Immature natural killer cell (primary cell): ENCODE measurements around the gene PDC. TPM values are rescaled to one million over a fixed set of nuclear protein-coding genes. Genes with fewer than 3 reads are reported as not detected.
"Not testable (repeated sequence)": the region's sequence is repeated elsewhere in the genome, so short reads cannot be mapped to it uniquely, and the experiment has no call there.

Experiments
- DNase-seq, 3 donors: peaks; one replicate each; pipeline ENCODE4 v3.0.0; 2022; ENCODE audit warnings: mixed read lengths in 1 of 3
- H3K27ac Mint-ChIP-seq, 6 donors: one replicate each; pipeline ENCODE4 v1.8.0; 2020; ENCODE audit warnings: mixed read lengths in 6 of 6, mild to moderate bottlenecking in 5 of 6, inconsistent platforms in 4 of 6, moderate library complexity in 3 of 6
- H3K27me3 Mint-ChIP-seq, 3 donors: one replicate each; pipeline ENCODE4 v1.8.0; 2020 to 2021; ENCODE audit warnings: low read depth in 3 of 3, mild to moderate bottlenecking in 3 of 3, mixed read lengths in 3 of 3, moderate library complexity in 3 of 3, inconsistent platforms in 1 of 3
- H3K36me3 Mint-ChIP-seq, 3 donors: one replicate each; pipeline ENCODE4 v1.8.0; 2020; ENCODE audit warnings: mixed read lengths in 3 of 3, inconsistent platforms in 2 of 3, mild to moderate bottlenecking in 2 of 3
- H3K4me1 Mint-ChIP-seq, 2 donors: one replicate each; pipeline ENCODE4 v1.8.0; 2020; ENCODE audit warnings: inconsistent platforms in 2 of 2, mild to moderate bottlenecking in 2 of 2, mixed read lengths in 2 of 2, moderate library complexity in 1 of 2
- H3K4me3 Mint-ChIP-seq, 5 donors: one replicate each; pipeline ENCODE4 v1.8.0; 2020; ENCODE audit warnings: mild to moderate bottlenecking in 5 of 5, mixed read lengths in 5 of 5, inconsistent platforms in 3 of 5, moderate library complexity in 3 of 5
- H3K9me3 Mint-ChIP-seq, 6 donors: one replicate each; pipeline ENCODE4 v1.8.0; 2020; ENCODE audit warnings: mild to moderate bottlenecking in 6 of 6, mixed read lengths in 6 of 6, inconsistent platforms in 4 of 6, moderate library complexity in 3 of 6
- polyA plus RNA-seq, 3 donors: library from polyadenylated mRNA; unstranded; fragments of 300-500 nt; fragmentation: Illumina TruSeq; gene quantifications; one replicate each; pipeline ENCODE4 v1.2.3, GENCODE V29; 2021

PDC gene
- polyA plus RNA-seq, 3 donors from 2014 or later: not detected

DNA sequence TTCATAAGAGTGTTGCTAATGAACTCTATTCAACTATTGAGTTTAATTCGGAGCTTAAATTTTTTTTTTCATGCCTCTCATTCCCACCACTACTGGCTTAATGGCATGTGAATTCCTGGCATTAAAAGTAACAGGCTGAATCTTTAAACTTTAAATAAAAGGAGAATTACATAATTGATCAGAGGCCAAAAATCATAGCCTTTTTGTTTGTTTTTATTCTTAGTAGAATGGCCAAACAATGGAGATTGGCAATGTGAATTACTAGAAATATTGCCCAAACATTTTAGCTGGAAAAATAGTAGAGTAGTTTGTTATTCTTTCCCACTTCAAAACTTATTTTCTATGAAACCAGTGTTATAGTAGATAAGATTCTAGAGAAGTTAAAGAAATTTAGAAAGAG, 25.1 kb upstream of the PDC start:
- H3K27ac Mint-ChIP-seq: no peak overlapping the region
- H3K4me1 Mint-ChIP-seq: no peaks in the 10 kb centered on the region
- no peak for DNase-seq
- no peak overlapping the region for H3K4me3 Mint-ChIP-seq
- no peaks in the 10 kb centered on the region for H3K9me3 Mint-ChIP-seq
- no peaks in the 10 kb centered on the region for H3K36me3 Mint-ChIP-seq
- no peaks in the 10 kb centered on the region for H3K27me3 Mint-ChIP-seq

GRCh38 chr1:186483561-186483960, 22.6 kb upstream of the PDC start:
- Mint-ChIP-seq H3K27ac (no peak overlapping the region), H3K9me3 (no peaks in the 10 kb centered on the region), H3K4me3 (no peak overlapping the region), H3K36me3 (no peaks in the 10 kb centered on the region), H3K4me1 (no peaks in the 10 kb centered on the region), H3K27me3 (no peaks in the 10 kb centered on the region)
- no peak for DNase-seq

GRCh38 chr1:186482661-186483255, 21.8 kb upstream of the PDC start:
- no peak overlapping the region for H3K27ac Mint-ChIP-seq
- H3K36me3 Mint-ChIP-seq: no peaks in the 10 kb centered on the region
- H3K27me3 Mint-ChIP-seq: no peaks in the 10 kb centered on the region
- H3K9me3 Mint-ChIP-seq: no peaks in the 10 kb centered on the region
- peak; percentile 3 to 22 (median 11) for DNase-seq
- no peak overlapping the region for H3K4me3 Mint-ChIP-seq
- H3K4me1 Mint-ChIP-seq: no peaks in the 10 kb centered on the region

DNA sequence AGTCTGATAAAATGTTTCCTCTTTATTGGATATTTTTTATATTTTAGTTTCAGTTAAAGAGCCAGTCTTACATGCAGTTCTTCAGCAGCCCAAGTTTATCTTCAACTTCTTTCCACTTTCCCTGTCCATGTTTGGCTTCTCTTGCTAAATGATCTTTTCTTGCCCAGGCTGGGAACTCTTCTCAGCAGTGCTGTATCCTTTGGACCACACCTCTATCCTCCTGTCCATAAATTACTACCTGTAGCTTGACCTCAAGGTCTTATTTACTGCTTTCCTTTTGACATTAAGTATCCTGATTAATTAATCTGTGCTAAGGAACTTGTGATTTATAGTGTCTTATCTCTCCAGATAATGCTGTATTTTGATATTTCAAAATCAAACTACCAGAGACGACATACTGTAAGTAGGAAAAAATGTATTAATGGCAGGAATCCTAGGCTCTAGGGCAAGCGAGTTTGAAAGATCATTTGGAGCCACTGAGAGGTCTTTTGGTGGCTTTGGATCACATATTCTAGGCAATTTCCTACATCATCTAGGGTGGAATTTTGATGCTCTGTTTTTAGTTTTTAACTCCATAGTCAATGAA, 20.5 kb upstream of the PDC start:
- H3K27ac Mint-ChIP-seq: no peak overlapping the region
- no peaks in the 10 kb centered on the region for H3K36me3 Mint-ChIP-seq
- no peak for DNase-seq
- no peaks in the 10 kb centered on the region for H3K9me3 Mint-ChIP-seq
- H3K4me3 Mint-ChIP-seq: no peak overlapping the region
- no peaks in the 10 kb centered on the region for H3K4me1 Mint-ChIP-seq
- H3K27me3 Mint-ChIP-seq: no peaks in the 10 kb centered on the region

- H3K36me3 Mint-ChIP-seq: no peaks in the 10 kb centered on the region
- no peak overlapping the region for H3K27ac Mint-ChIP-seq
- peaks cover 0 to 2% (median 0%) of the 10 kb centered on the region in 3 donors for H3K27me3 Mint-ChIP-seq
- H3K4me1 Mint-ChIP-seq: no peaks in the 10 kb centered on the region
- no peaks in the 10 kb centered on the region for H3K9me3 Mint-ChIP-seq
- no peak overlapping the region for H3K4me3 Mint-ChIP-seq
- no peak for DNase-seq
These were observed 18.2 kb upstream of the PDC start for GRCh38 chr1:186479162-186479561.

DNA sequence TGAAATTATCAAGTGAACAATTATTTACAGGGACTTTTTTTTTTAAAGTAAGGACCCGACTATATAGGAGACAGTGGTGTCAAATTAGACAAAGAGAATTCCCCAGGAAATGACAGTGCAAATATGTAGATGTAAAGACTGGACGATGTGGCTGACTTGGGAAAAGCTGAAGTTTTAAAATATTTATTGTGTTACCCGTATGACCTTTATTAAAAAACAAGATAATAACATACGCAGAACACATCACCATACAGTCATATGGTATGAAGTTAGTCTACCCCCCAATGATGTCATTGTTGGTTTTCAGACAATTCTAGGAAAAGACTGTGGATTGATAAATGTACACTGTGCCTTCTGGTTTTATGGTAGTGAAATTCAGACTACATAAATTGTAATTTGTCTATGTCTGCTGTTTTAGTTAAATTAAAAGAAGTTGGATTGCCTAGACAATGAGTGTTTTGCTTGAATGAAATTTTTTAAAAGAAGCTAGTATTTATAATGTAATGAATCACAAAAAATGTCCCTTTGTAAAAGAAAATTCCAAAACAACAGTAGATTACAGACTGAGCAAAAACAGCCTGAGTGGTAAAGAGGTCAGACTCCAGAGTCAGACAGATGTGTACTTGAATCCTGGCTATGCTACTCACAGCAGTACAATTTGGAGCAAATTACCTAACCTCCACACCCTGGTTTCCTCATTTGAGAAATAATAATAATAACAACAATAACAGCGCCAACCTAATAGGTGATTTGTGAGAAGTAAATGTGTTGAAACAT, 15.5 kb upstream of the PDC start:
- no peak for DNase-seq
- no peaks in the 10 kb centered on the region for H3K36me3 Mint-ChIP-seq
- peaks cover 0 to 2% (median 0%) of the 10 kb centered on the region in 3 donors for H3K27me3 Mint-ChIP-seq
- H3K4me1 Mint-ChIP-seq: no peaks in the 10 kb centered on the region
- H3K27ac Mint-ChIP-seq: no peak overlapping the region
- H3K9me3 Mint-ChIP-seq: no peaks in the 10 kb centered on the region
- no peak overlapping the region for H3K4me3 Mint-ChIP-seq

- H3K9me3 Mint-ChIP-seq: no peaks in the 10 kb centered on the region
- H3K36me3 Mint-ChIP-seq: no peaks in the 10 kb centered on the region
- no peak overlapping the region for H3K27ac Mint-ChIP-seq
- peaks cover 0 to 2% (median 0%) of the 10 kb centered on the region in 3 donors for H3K27me3 Mint-ChIP-seq
- H3K4me1 Mint-ChIP-seq: no peaks in the 10 kb centered on the region
- DNase-seq: no peak
- no peak overlapping the region for H3K4me3 Mint-ChIP-seq
These were observed 13.3 kb upstream of the PDC start for GRCh38 chr1:186474208-186474607.

GRCh38 chr1:186473047-186473446, 12.1 kb upstream of the PDC start:
- Mint-ChIP-seq H3K27me3 (peaks cover 0 to 2% (median 0%) of the 10 kb centered on the region in 3 donors), H3K36me3 (no peaks in the 10 kb centered on the region), H3K4me1 (no peaks in the 10 kb centered on the region), H3K4me3 (no peak overlapping the region), H3K27ac (no peak overlapping the region), H3K9me3 (peaks cover 0 to 2% (median 0%) of the 10 kb centered on the region in 6 donors)
- no peak for DNase-seq

DNA sequence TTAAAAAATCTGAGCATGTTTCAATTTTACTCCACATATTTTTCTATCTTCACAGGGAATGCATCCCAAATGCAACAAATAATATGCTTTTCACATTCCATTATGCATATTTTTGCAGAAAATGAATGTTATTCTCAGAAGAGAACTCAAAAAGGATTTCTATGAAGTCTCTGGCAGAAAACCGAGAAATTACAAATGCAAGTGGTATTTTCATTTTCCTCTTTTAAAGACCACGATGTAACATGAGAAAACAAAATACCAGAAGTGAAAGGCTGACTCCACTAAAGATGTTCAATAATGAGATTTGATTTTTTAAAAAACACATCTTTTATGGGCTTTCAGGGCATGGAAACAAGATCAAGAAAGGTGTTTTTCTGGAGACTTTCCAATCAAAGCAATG, 5.0 kb upstream of the PDC start:
- H3K4me3 Mint-ChIP-seq: no peak overlapping the region
- no peaks in the 10 kb centered on the region for H3K36me3 Mint-ChIP-seq
- no peaks in the 10 kb centered on the region for H3K4me1 Mint-ChIP-seq
- H3K27me3 Mint-ChIP-seq: peaks cover 0 to 3% (median 0%) of the 10 kb centered on the region in 3 donors
- DNase-seq: no peak
- H3K27ac Mint-ChIP-seq: no peak overlapping the region
- peaks cover 0 to 4% (median 2%) of the 10 kb centered on the region in 6 donors for H3K9me3 Mint-ChIP-seq

DNA sequence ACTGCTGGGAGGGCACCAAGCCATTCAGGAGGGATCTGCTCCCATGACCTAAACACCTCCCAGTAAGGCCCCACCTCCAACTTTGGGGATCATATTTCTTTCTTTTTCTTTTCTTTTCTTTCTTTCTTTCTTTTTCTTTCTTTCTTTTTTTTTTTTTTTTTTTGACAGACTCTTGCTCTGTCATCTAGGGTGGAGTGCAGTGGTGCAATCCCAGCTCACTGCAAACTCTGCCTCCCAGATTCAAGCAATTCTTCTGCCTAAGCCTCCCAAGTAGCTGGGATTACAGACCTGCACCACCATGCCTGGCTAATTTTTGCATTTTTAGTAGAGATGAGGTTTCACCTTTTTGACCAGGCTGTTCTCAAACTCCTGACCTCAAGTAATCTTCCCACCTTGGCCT, 4.6 kb upstream of the PDC start:
- not testable (repeated sequence) for H3K36me3 Mint-ChIP-seq, DNase-seq, H3K4me1 Mint-ChIP-seq, H3K4me3 Mint-ChIP-seq, H3K27ac Mint-ChIP-seq, H3K27me3 Mint-ChIP-seq, H3K9me3 Mint-ChIP-seq

DNA sequence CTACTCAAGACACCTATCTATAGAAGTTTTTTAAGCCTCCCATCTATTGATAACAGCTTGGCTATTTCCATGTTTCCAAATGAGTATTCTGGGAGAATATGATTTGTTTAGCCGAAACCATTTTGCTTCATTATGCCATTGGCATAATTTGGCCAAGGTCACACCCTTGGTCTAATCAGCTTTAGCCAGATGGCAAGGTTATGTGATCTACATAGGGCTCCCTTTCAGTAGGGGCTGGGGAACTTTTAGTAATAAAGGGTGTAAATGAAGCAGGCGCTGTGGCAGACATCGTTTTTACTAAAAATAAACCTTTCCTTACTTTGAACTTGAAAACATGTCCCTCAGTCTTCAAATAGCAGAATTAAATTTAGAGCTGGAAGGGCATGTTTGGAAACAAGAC, 3.0 kb upstream of the PDC start:
- H3K4me1 Mint-ChIP-seq: no peaks in the 10 kb centered on the region

DNA sequence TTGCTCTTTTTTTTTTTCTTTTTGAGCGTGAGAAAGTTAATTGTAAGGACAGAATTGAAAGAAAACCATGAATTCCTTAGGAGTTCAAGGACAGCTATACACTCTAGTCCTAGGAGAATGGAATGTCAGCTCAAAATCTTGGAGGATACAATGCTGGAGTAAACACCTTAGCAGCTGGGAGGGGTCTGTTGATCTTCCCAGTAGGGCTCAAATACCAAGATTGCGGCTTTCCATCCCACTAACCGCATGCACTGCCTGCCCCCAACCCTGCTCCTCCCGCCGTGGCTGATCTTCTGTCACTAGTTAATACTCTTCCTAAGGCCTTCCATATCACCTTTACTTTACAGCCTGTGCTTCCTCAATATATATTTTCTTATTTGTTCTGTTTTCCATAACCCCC, 2.6 kb upstream of the PDC start:
- Mint-ChIP-seq H3K27ac (no peak overlapping the region), H3K4me3 (no peak overlapping the region), H3K27me3 (peaks cover 0 to 3% (median 0%) of the 10 kb centered on the region in 3 donors), H3K4me1 (no peaks in the 10 kb centered on the region), H3K9me3 (peaks cover 0 to 4% (median under 1%) of the 10 kb centered on the region in 6 donors), H3K36me3 (no peaks in the 10 kb centered on the region)
- no peak for DNase-seq

More for the DNA sequence above, 3.0 kb upstream of the PDC start:
- DNase-seq: no peak
- Mint-ChIP-seq H3K9me3 (peaks cover 0 to 4% (median 2%) of the 10 kb centered on the region in 6 donors), H3K27me3 (peaks cover 0 to 3% (median 0%) of the 10 kb centered on the region in 3 donors), H3K4me3 (no peak overlapping the region), H3K27ac (no peak overlapping the region), H3K36me3 (no peaks in the 10 kb centered on the region)

GRCh38 chr1:186459161-186459560, 1.8 kb downstream of the PDC start:
- DNase-seq, H3K36me3 Mint-ChIP-seq, H3K27me3 Mint-ChIP-seq, H3K9me3 Mint-ChIP-seq, H3K4me1 Mint-ChIP-seq, H3K27ac Mint-ChIP-seq, H3K4me3 Mint-ChIP-seq: not testable (repeated sequence)

- Mint-ChIP-seq H3K4me3 (no peak overlapping the region), H3K4me1 (no peaks in the 10 kb centered on the region), H3K27me3 (no peaks in the 10 kb centered on the region), H3K9me3 (peaks cover 0 to under 1% (median 0%) of the 10 kb centered on the region in 6 donors), H3K36me3 (peaks cover 1 to 7% (median 6%) of the 10 kb centered on the region in 3 donors), H3K27ac (no peak overlapping the region)
- DNase-seq: no peak
These were observed 4.1 kb downstream of the PDC start for GRCh38 chr1:186456729-186457255.
